GM10248 (cell line): ENCODE data around the gene SPAG9.

Source experiments
- CTCF ChIA-PET: fragments of 300-600 bp; sonication (Branson Sonifier 250); formaldehyde crosslinking; extraction: SDS; loops from one replicate; lab custom pipeline; 2021; ENCODE audit warnings: antibody characterized with exemption; lab: Yijun Ruan, JAX
- POLR2A ChIA-PET: fragments of 350-650 bp; sonication (Branson Sonifier 250); formaldehyde crosslinking; extraction: SDS; loops from one replicate; lab custom pipeline; 2020; ENCODE audit warnings: antibody characterized with exemption; lab: Yijun Ruan, JAX
- DNase-seq: peaks from one replicate; pipeline ENCODE4 v3.0.0; 2012; ENCODE audit errors: extremely low spot score
- TF ChIP-seq, protein P1 (sequence below): IDR thresholded peaks from 2 replicates; pipeline ENCODE4 v1.5.1; 2012; ENCODE audit warnings: mild to moderate bottlenecking, low read depth; ENCODE audit errors: extremely low read depth, missing control alignments, control extremely low read depth

The SPAG9 gene

DNA sequence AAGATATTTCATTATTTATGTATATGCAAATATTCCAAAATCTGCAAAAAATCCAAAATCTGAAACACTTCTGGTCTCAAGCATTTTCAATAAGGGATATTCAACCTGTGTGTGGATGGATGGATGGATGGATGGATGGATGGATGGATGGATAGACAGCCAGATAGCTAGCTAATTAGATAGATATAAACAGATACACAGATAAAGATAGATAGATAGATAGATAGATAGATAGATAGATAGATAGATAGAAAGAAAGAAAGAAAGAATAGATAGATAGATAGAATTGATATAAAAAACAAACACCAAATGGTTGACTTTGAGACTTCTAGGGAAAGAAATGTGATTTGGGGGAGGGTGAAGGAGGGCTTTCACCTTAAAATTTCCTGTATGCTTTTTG, 139.4 kb downstream of the SPAG9 start:
- CTCF ChIA-PET = interaction anchor here (1.0 to 2.3 kb wide), 2 partner anchors 16 to 25 kb away, joined by 3 to 5 read pairs; no protein-coding TSS in a partner anchor
- TF ChIP-seq, protein P1, sequence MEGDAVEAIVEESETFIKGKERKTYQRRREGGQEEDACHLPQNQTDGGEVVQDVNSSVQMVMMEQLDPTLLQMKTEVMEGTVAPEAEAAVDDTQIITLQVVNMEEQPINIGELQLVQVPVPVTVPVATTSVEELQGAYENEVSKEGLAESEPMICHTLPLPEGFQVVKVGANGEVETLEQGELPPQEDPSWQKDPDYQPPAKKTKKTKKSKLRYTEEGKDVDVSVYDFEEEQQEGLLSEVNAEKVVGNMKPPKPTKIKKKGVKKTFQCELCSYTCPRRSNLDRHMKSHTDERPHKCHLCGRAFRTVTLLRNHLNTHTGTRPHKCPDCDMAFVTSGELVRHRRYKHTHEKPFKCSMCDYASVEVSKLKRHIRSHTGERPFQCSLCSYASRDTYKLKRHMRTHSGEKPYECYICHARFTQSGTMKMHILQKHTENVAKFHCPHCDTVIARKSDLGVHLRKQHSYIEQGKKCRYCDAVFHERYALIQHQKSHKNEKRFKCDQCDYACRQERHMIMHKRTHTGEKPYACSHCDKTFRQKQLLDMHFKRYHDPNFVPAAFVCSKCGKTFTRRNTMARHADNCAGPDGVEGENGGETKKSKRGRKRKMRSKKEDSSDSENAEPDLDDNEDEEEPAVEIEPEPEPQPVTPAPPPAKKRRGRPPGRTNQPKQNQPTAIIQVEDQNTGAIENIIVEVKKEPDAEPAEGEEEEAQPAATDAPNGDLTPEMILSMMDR = no peak
- POLR2A ChIA-PET = no interaction called here
- DNase-seq = no peak

DNA sequence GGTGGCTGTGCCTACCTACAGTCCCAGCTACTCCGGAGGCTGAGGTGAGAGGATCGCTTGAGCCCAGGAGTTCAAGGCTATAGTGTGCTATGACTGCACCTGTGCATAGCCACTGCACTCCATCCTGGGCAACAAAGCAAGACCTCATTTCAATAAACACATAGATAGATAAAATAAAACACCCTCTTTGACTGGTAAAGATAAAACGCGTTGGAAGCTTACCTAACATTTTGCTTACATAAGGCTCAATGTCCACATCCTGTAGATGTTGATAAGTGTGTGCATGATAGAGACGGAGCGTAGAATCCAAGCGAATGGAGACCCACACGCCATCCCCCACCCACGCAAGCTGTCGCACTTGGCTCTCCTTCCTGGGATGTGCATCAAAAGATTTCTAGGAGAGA, 141.1 kb downstream of the SPAG9 start:
- no peak for DNase-seq
- ChIA-PET POLR2A (no interaction called here), CTCF (interaction anchor here (1.6 to 1.8 kb wide), 2 partner anchors 196 to 197 kb away, joined by 4 read pairs; no protein-coding TSS in a partner anchor)
- TF ChIP-seq, protein P1 = no peak

DNA sequence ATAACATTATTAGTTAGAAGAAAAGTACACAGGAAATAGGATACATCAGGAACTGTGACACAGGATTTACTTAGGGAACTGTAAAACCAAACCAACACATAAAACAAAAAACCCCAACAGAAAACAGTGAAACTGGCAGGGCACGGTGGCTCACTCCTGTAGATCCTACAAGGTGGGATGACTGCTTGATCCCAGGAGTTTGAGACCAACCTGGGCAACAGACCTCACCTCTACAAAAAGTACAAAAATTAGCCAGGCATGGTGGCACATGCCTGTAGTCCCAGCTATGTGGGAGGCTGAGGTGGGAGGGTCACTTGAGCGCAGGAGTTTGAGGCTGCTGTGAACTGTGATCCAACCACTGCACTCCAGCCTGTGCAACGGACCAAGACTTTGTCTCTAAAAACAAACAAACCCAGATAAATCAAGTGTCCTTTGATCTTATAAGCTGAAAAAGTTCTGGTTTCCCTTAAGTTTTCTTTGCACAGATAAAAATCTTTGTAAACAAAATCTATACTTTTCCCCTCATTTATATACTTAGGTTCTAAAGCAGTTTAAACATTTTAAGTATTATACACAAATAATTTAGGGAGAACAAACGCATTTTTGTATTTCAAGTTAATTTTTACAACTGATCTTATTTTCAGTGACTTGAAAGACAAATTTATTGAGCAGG, 143.0 kb downstream of the SPAG9 start:
- no peak for DNase-seq
- ChIA-PET POLR2A (interaction anchor here (1.4 kb wide), 1 partner anchor 112 kb away, joined by 4 read pairs; the partner anchor contains the start of gene TOB1), CTCF (interaction anchor here (1.2 to 1.8 kb wide), 2 partner anchors 194 to 195 kb away, joined by 3 to 4 read pairs; no protein-coding TSS in a partner anchor)
- TF ChIP-seq, protein P1 = no peak

DNA sequence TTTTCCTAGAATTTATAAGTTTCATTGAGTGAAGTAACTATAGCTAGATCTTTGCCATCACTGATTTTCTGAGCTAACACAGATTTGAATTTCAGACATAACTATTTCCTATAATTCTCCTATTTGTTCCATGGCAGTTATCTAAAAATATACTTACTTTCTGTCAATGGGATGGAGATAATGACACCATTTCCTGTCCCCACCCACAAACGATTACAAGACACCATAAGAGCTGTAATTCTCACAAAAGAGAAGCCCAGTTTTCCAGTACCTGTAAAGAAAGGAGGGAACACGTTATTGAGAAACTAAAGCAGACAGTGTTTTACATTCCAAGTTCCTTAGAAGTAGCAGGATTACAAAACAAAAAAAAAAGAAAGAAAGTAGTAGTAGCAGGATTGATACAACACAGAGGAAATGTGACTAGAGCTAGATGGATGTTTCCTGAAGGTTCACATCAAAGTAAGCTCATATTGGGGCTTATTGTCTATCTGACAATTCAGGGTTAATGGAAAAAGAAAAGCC, 143.7 kb downstream of the SPAG9 start:
- no peak for DNase-seq
- TF ChIP-seq, protein P1 = no peak
- POLR2A ChIA-PET = interaction anchor here (1.4 kb wide), 1 partner anchor 111 kb away, joined by 4 read pairs; the partner anchor contains the start of gene TOB1
- CTCF ChIA-PET = interaction anchor here (1.2 kb wide), 1 partner anchor 194 kb away, joined by 3 read pairs; no protein-coding TSS in a partner anchor

DNA sequence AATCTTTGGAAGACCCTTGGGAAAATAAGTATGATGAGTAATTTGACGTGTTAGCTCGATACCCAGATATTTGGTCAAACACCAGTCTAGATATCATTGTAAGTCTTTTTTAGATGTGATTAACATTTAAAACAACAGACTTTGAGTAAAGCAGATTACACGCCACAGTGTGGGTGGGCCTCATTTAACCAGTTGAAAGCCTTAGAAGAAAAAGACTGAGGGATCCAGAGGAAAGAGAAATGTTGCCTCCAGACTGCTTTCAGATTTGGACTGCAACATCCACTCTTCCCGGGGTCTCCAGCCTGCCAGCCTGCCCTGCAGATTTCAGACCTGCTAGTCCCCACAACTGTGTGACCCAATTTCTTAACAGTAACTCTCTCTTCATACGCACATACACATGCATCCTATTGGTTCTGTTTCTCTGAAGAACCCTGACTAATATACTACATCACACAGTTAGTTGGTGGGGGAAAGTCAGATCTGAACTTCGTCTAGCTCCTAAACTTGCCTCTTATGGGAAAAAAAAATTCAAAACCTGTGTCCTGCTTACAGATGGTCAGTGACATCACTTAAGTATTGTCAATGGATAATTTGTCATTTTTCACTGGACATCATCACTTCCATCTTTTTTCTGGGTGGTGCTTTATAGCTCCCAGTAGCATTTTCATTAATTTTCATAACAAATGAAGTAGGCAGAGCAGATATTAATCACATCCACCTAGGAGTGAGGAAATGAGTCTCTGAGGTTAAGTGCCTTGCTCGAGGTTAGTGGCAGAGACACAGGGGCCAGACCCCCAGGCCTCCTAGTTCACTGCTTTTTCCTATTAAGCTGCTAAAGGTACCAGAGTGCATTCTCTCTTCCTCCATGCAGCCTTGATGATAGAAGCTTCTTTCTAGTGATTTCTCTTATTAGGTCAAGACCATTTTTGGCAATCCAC, 146.8 kb downstream of the SPAG9 start:
- TF ChIP-seq, protein P1 = no peak
- ChIA-PET POLR2A (no interaction called here), CTCF (interaction anchor here (0.9 to 2.0 kb wide), 6 partner anchors 9 to 122 kb away, joined by 3 to 7 read pairs (median 6); no protein-coding TSS in a partner anchor)
- no peak for DNase-seq

DNA sequence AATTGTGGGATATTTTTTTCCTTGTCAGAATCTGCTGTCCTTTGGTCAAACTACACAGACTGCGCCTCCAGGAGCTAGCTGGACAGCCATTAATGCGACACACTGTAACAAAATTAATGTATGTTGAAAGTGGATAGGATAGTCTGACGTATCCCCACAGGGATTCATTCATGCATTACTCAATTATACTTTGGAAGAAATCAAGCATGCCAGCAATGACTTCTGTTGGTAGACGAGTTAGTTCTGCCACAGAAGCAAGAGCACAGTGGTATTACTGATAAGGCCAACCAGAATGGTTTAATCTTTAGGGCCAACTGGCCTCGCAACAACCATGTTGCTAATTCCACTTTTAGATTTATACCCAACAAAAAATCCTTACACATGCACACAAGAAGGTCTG, 148.1 kb downstream of the SPAG9 start:
- POLR2A ChIA-PET = no interaction called here
- no peak for DNase-seq
- TF ChIP-seq, protein P1 = no peak
- CTCF ChIA-PET = interaction anchor here (1.9 to 2.0 kb wide), 2 partner anchors 9 to 15 kb away, joined by 6 to 7 read pairs; no protein-coding TSS in a partner anchor
